OCI-LY7 (cell line): Measurements from ENCODE around the gene HSDL2.

ENCODE experiments used
- EZH2phosphoT487 ChIP-seq: fragments of 200-600 bp; sonication (generic); IDR thresholded peaks from 2 replicates; pipeline ENCODE4 v1.6.1; 2018; ENCODE audit warnings: low read depth, borderline replicate concordance, mild to moderate bottlenecking, mixed run types, antibody characterized with exemption, low read length, moderate library complexity, mixed read lengths
- TF ChIP-seq, protein P1 (sequence below): fragments of 200-600 bp; sonication (generic); conservative IDR thresholded peaks from 2 replicates; pipeline ENCODE4 v1.5.1; 2014; ENCODE audit warnings: mild to moderate bottlenecking, antibody characterized with exemption, low read length, moderate library complexity, mixed read lengths

DNA sequence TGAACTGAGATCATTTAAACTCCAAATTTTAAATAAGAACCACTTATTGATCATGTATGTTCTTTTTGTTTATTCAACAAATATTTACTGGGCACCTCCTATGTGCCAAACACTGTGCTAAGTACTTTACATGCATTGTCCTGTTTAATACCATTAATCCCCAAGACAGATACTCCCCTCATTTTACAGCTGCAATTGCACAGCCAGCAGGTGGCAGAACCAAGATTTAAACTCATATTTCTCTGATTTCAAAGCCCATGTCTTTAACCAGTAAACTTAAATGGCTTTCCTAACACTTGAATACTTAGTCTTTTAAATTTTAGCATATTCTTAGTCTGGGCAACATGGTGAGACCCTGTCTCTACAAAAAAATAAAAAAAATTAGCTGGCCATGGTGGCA is 63.3 kb downstream of the HSDL2 start:
- TF ChIP-seq, protein P1, sequence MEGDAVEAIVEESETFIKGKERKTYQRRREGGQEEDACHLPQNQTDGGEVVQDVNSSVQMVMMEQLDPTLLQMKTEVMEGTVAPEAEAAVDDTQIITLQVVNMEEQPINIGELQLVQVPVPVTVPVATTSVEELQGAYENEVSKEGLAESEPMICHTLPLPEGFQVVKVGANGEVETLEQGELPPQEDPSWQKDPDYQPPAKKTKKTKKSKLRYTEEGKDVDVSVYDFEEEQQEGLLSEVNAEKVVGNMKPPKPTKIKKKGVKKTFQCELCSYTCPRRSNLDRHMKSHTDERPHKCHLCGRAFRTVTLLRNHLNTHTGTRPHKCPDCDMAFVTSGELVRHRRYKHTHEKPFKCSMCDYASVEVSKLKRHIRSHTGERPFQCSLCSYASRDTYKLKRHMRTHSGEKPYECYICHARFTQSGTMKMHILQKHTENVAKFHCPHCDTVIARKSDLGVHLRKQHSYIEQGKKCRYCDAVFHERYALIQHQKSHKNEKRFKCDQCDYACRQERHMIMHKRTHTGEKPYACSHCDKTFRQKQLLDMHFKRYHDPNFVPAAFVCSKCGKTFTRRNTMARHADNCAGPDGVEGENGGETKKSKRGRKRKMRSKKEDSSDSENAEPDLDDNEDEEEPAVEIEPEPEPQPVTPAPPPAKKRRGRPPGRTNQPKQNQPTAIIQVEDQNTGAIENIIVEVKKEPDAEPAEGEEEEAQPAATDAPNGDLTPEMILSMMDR = peak; percentile 79
- no peak for TF ChIP-seq EZH2phosphoT487
